ENCODE results near the gene RNF181. TPM values are rescaled to one million over a fixed set of nuclear protein-coding genes. Genes with fewer than 3 reads are reported as not detected.

RNF181 gene
- total and polyA plus RNA-seq, 2 of the 8 experiments (the other 6 are each of a cell fraction or from before 2014, with no cell fraction given): 97.2 to 514 TPM

DNA sequence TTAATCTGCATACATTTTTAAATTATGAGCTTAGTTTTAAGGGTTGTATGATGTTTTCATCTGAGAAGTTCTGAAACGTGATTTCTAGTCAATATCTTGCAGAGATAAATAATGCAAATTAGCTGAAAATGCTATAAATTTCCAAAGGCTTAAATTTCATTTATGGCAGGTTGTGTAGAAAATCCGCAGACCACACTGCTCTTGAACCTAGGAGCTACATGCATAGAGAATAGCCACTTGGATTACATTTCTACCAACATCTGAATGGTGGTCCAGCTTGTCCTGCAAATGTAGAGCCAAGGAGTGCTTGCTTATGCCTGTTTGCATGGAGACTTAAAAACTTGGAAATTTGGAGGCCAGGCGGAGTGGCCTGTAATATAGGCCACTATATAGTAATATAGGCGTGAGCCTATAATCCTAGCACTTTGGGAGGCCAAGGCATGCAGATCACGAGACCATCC lies 49.7 kb upstream of the RNF181 start:
- Histone ChIP-seq H3K9me3 (ENCODE audit: insufficient read depth in 2 of 2, low read depth in 1 of 2, low read length in 1 of 2) (no peaks in the 10 kb centered on the region), H3K27me3 (replicated peaks in 1 of 4; ENCODE audit: control insufficient read depth in 3 of 4, extremely low read depth in 1 of 4, insufficient read depth in 3 of 4, low read length in 3 of 4) (no peaks in the 10 kb centered on the region), H2AFZ (ENCODE audit: low read length) (no peak overlapping the region), H3K36me3 (ENCODE audit: control insufficient read depth in 2 of 4, insufficient read depth in 4 of 4, low read length in 3 of 4) (peaks cover 39 to 66% (median 52%) of the 10 kb centered on the region in 4 experiments), H4K91ac (replicated peaks; ENCODE audit: insufficient read length, low read length) (no peak overlapping the region), H3K14ac (ENCODE audit: insufficient read length) (no peak overlapping the region), H3K4me2 (ENCODE audit: insufficient read depth in 1 of 2, low read depth in 2 of 2, low read length in 2 of 2) (no peak overlapping the region), H2BK20ac (ENCODE audit: low read length) (no peak overlapping the region), H3K79me2 (ENCODE audit: control insufficient read depth in 1 of 2, insufficient read depth in 2 of 2, low read length in 2 of 2) (peaks cover 12 to 20% of the 10 kb centered on the region in 2 experiments), H4K8ac (ENCODE audit: extremely low read depth, insufficient read depth, low read length) (no peak overlapping the region), H3K4me3 (ENCODE audit: extremely low read depth in 1 of 4, insufficient read depth in 2 of 4, low read depth in 3 of 4, low read length in 4 of 4) (no peak overlapping the region), H3K23ac (ENCODE audit: insufficient read length) (no peak overlapping the region), H2BK15ac (ENCODE audit: low read length) (no peak overlapping the region), H3K79me1 (ENCODE audit: low read depth, low read length) (no peaks in the 10 kb centered on the region), H2BK120ac (replicated peaks; ENCODE audit: low read depth, low read length) (no peak overlapping the region), H3K9ac (replicated peaks in 1 of 4; ENCODE audit: extremely low read depth in 1 of 4, low read depth in 3 of 4, low read length in 3 of 4) (no peak overlapping the region), H3K56ac (replicated peaks; ENCODE audit: insufficient read length, low read depth, low read length) (no peak overlapping the region), H4K20me1 (replicated peaks in 1 of 2; ENCODE audit: control insufficient read depth in 1 of 2, insufficient read depth in 2 of 2, low read length in 2 of 2) (peaks cover 15 to 20% of the 10 kb centered on the region in 2 experiments), H3K4ac (replicated peaks; ENCODE audit: insufficient read length, low read depth, low read length) (no peak overlapping the region), H2BK12ac (ENCODE audit: low read depth, low read length) (no peak overlapping the region), H3K4me1 (replicated peaks in 1 of 4; ENCODE audit: control insufficient read depth in 3 of 4, insufficient read depth in 4 of 4, low read length in 3 of 4) (peaks cover 0 to 8% (median 2%) of the 10 kb centered on the region in 4 experiments; a peak in 3 of 7 replicates), H4K5ac (ENCODE audit: insufficient read length, low read depth, low read length) (no peak overlapping the region), H3K27ac (ENCODE audit: low read depth, low read length) (no peak overlapping the region), H3K18ac (ENCODE audit: extremely low read depth, low read length) (no peak overlapping the region), H3K23me2 (ENCODE audit: low read depth, low read length) (no peaks in the 10 kb centered on the region), H2BK5ac (ENCODE audit: low read depth, low read length) (no peak overlapping the region), H2AK5ac (ENCODE audit: low read depth, low read length) (no peak overlapping the region)
- TF ChIP-seq RFX5 (IDR thresholded peaks at IDR 0.05; ENCODE audit: borderline replicate concordance, low read depth, low read length) (no peak), POLR2AphosphoS5 (IDR thresholded peaks at IDR 0.05; ENCODE audit: low read depth, low read length) (peak; percentile 82), CREB1 (IDR thresholded peaks at IDR 0.05) (no peak), SIX5 (IDR thresholded peaks at IDR 0.05; ENCODE audit: low read depth, low read length) (no peak), SRF (IDR thresholded peaks at IDR 0.05; ENCODE audit: low read depth, low read length) (no peak), EGR1 (IDR thresholded peaks at IDR 0.05; ENCODE audit: borderline replicate concordance, low read depth, low read length) (no peak), POLR2A (IDR thresholded peaks at IDR 0.05; ENCODE audit: control extremely low read depth in 1 of 2, low read depth in 2 of 2, low read length in 2 of 2) (peak in 1 of 2 experiments; percentile 12; a peak in 2 of 3 replicates), TBP (IDR thresholded peaks at IDR 0.05; ENCODE audit: low read depth, low read length) (no peak), RXRA (IDR thresholded peaks at IDR 0.05; ENCODE audit: insufficient read depth, low read depth, low read length) (no peak)
- POLR2A ChIA-PET (ENCODE audit: partially characterized antibody): interaction anchor here (0.5 to 38.6 kb wide), 31 partner anchors 5 to 236 kb away, joined by 3 to 1889 read pairs (median 5); partner anchors contain the start of genes CAPG, ELMOD3, GGCX and MAT2A
- 86% methylated on average over 5 of the region's 5 CpGs; no CpG with 5 or more reads in 1 of the 2 experiments for WGBS, 2 experiments (ENCODE audit: extremely low coverage in 1 of 2, insufficient coverage in 1 of 2, insufficient read length in 1 of 2, insufficient replicate concordance in 2 of 2, low coverage in 1 of 2, low lambda C conversion rate in 2 of 2, missing lambda C conversion rate in 1 of 2)
- DNase-seq (ENCODE audit: low read depth in 1 of 2, low spot score in 2 of 2) (no peak), FAIRE-seq (no peak)
- CTCF ChIA-PET (ENCODE audit: partially characterized antibody): interaction anchor here (0.6 to 4.9 kb wide), 12 partner anchors 10 to 180 kb away, joined by 3 to 46 read pairs (median 4); partner anchors contain the start of gene SH2D6

Data from H1 (cell line).